NCI-H446 treated with DMSO at 0.1 percent for 48 hours (cell line): ENCODE measurements around the gene IGSF8.

Experiments
- DNase-seq: peaks from one replicate; lab custom pipeline; 2025; lab: John Stamatoyannopoulos, UW

IGSF8 gene

GRCh38 chr1:160103658-160104408 is 5.4 kb upstream of the IGSF8 start:
- no peak for DNase-seq

GRCh38 chr1:160101717-160102522 is 3.5 kb upstream of the IGSF8 start:
- no peak for DNase-seq

GRCh38 chr1:160101037-160101716 is 2.8 kb upstream of the IGSF8 start:
- DNase-seq = peak; percentile 79

GRCh38 chr1:160099716-160100375 is 1.4 kb upstream of the IGSF8 start:
- DNase-seq = no peak

GRCh38 chr1:160098852-160099561 is 588 bp upstream of the IGSF8 start:
- peak; percentile 82 for DNase-seq

GRCh38 chr1:160097151-160097910 is 1.1 kb downstream of the IGSF8 start:
- DNase-seq = no peak

GRCh38 chr1:160096274-160097116 is 1.9 kb downstream of the IGSF8 start:
- no peak for DNase-seq

- DNase-seq = no peak
Measured at GRCh38 chr1:160095382-160096105, 2.9 kb downstream of the IGSF8 start.

- DNase-seq = no peak
Measured at GRCh38 chr1:160094806-160095205, 3.6 kb downstream of the IGSF8 start.

- DNase-seq = no peak
Measured at GRCh38 chr1:160094291-160094625, 4.2 kb downstream of the IGSF8 start.

GRCh38 chr1:160093624-160094290 is 4.7 kb downstream of the IGSF8 start:
- no peak for DNase-seq

- no peak for DNase-seq
Measured at GRCh38 chr1:160093069-160093395, 5.4 kb downstream of the IGSF8 start.

GRCh38 chr1:160092366-160093068 is 5.9 kb downstream of the IGSF8 start:
- DNase-seq = no peak

- DNase-seq = no peak
Measured at GRCh38 chr1:160091666-160092223, 6.7 kb downstream of the IGSF8 start.

GRCh38 chr1:160090760-160091159 is 7.7 kb downstream of the IGSF8 start:
- DNase-seq = no peak

GRCh38 chr1:160089883-160090282 is 8.5 kb downstream of the IGSF8 start:
- DNase-seq = no peak

GRCh38 chr1:160087118-160087662 is 11.2 kb downstream of the IGSF8 start:
- DNase-seq = no peak

- no peak for DNase-seq
Measured at GRCh38 chr1:160086456-160086892, 11.9 kb downstream of the IGSF8 start.
